Amniotic stem cell (primary cell): Measurements from ENCODE around the gene ADGRV1.

Experiments used
- DNase-seq: peaks from one replicate; lab custom pipeline; 2025; lab: John Stamatoyannopoulos, UW

ADGRV1 gene

DNA sequence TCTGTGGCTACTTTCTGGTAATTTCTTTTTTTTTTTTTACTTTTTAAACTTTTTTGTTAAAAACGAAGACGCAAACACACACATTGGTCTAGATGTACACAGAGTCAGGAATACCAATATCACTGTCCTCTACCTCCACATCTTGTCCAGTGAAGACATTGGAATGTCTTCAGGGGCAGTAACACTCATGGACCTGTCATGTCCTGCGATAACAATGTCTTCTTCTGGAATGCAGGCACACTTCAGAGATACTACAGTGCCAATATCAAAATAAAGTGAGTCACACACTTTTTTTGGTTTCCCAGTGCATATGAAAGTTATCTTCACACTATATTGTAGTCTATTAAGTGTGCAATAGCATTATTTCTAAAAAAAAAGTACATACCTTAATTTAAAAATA, 648.7 kb downstream of the ADGRV1 start:
- no peak for DNase-seq

DNA sequence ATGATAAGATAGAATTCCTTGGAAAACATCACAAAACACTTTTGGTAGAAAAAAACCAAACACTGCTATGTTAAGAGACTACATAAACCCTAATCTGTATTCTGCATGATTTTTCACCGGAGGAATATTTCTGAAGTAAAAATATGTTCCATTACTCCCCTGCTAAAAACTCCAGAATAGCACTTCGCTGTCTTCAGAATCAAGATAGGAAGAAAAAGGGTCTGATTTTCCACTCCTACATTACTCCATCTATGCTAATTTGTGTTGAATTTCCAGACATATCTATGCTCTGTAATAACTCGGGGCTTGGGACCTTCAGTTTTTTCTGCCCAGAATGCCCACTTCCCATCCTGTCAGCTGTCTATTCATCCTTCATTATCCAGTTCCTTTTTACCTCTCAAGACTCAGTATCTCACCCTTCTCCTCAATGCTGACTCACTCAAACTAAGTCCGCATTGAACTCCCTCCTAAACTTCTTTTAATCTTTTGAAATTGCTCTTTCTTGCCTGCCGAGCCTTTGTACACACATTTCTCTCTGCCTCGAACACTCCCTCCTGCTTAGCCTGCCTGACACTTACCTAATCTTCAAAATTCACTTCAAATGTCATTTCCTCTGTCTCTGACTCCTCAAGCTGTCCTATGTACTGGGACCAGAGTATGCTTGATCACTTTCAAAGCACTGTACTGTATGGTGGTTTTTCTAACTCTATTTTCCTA, 653.6 kb downstream of the ADGRV1 start:
- DNase-seq = no peak

DNA sequence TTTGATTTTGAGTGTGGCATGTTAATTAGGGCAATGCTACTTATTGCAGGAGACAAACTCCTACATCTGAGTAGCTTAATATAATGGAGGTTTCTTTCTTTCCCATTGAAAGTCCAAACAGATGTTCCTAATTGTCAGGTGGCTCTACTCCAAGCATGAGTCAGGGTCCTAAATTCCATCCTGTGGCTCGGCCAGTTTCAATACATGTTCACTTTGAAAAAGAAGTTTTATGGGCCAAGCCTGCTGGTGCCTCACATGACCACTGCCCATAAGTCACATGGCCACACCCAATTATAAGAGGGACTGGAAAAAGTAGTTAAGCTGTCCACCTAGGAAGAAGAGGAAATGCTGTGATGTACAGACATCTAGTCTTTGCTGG, 654.1 kb downstream of the ADGRV1 start:
- peak; percentile 73 for DNase-seq
